PFSK-1 (cell line): ENCODE results near the gene NKX6-2.

Experiments used
- POLR2AphosphoS5 ChIP-seq: IDR thresholded peaks from 2 replicates; pipeline ENCODE4 v1.6.1; 2012; ENCODE audit warnings: low read depth, mild to moderate bottlenecking, control low read depth, low read length, moderate library complexity
- TAF1 ChIP-seq: IDR thresholded peaks from 2 replicates; pipeline ENCODE4 v1.6.1; 2012; ENCODE audit warnings: low read length, control low read depth, borderline replicate concordance; ENCODE audit not compliant: insufficient read depth
- TF ChIP-seq, protein P1 (sequence below), 2 experiments: IDR thresholded peaks; 2 replicates each; pipeline versions ENCODE4 v1.6.1 to v1.8.0; 2011 to 2012; ENCODE audit warnings: low read depth in 2 of 2, low read length in 2 of 2, control low read depth in 1 of 2, inconsistent platforms in 1 of 2, mild to moderate bottlenecking in 1 of 2, moderate library complexity in 1 of 2; ENCODE audit not compliant: insufficient read depth in 1 of 2

DNA sequence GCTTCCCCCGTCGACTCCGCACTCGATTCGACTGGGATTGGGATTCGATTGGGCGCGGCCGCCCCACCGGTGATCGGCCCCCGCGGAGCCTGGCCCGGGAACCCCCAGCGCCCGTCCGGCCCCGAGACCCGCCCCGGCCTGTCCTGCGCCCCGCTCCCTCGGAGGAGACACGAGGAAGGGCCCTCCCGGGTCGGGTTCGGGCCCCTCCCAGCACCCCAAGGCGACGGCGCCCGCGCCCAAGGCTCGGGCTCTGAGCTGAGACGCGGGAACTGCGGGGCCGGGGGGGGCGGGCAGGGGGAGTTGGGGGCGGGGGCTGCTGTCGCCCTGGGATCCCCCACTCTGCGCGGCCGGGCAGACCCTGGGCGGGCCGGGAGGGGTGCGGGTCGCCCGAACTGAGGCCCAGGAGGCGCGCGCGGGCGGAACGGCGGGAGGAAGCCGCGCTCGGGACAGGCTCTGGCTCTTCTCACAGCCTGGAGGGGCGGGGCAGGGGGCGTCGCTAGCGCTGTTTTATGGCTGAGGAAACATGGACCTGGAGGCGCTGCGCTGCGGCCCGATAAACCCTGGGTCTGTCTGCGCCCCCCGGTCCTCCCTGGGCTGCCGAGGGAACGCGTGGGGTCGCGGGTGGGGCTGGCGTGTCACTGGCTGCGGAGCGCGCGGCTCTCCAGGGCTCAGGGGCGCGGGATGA, 1.7 kb upstream of the NKX6-2 start:
- no peak for TF ChIP-seq TAF1
- TF ChIP-seq POLR2AphosphoS5 = no peak
- TF ChIP-seq, protein P1, sequence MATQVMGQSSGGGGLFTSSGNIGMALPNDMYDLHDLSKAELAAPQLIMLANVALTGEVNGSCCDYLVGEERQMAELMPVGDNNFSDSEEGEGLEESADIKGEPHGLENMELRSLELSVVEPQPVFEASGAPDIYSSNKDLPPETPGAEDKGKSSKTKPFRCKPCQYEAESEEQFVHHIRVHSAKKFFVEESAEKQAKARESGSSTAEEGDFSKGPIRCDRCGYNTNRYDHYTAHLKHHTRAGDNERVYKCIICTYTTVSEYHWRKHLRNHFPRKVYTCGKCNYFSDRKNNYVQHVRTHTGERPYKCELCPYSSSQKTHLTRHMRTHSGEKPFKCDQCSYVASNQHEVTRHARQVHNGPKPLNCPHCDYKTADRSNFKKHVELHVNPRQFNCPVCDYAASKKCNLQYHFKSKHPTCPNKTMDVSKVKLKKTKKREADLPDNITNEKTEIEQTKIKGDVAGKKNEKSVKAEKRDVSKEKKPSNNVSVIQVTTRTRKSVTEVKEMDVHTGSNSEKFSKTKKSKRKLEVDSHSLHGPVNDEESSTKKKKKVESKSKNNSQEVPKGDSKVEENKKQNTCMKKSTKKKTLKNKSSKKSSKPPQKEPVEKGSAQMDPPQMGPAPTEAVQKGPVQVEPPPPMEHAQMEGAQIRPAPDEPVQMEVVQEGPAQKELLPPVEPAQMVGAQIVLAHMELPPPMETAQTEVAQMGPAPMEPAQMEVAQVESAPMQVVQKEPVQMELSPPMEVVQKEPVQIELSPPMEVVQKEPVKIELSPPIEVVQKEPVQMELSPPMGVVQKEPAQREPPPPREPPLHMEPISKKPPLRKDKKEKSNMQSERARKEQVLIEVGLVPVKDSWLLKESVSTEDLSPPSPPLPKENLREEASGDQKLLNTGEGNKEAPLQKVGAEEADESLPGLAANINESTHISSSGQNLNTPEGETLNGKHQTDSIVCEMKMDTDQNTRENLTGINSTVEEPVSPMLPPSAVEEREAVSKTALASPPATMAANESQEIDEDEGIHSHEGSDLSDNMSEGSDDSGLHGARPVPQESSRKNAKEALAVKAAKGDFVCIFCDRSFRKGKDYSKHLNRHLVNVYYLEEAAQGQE (IDR thresholded peaks at IDR 0.05; ENCODE audit: insufficient read depth in 1 of 2, low read depth in 2 of 2, low read length in 2 of 2) = no peak
